ENCODE measurements around the gene TMEM212.

- TF ChIP-seq CTCF (conservative IDR thresholded peaks at IDR 0.05; ENCODE audit: low read length) (no peak), EZH2phosphoT487 (IDR thresholded peaks at IDR 0.05; ENCODE audit: borderline replicate concordance) (no peak)
Measured at GRCh38 chr3:171811295-171811912, 31.7 kb upstream of the TMEM212 start.
